Transverse colon (tissue), 4 donors: ENCODE data around the gene EDNRB. TPM values are rescaled to one million over a fixed set of nuclear protein-coding genes. Genes with fewer than 3 reads are reported as not detected.

Source experiments
- DNase-seq: peaks from one replicate; pipeline ENCODE4 v3.0.0-alpha.2; 2019
- H3K27ac ChIP-seq, 4 donors: fragments of 200-600 bp; sonication (generic); 2 replicates each; pipeline ENCODE4 v1.5.1; 2016 to 2018; ENCODE audit warnings: inconsistent platforms in 4 of 4
- H3K27me3 ChIP-seq: fragments of 200-600 bp; sonication (generic); 2 replicates; pipeline ENCODE4 v1.5.1; 2017; ENCODE audit warnings: inconsistent platforms
- H3K36me3 ChIP-seq, 4 donors: fragments of 200-600 bp; sonication (generic); 2 replicates each; pipeline ENCODE4 v1.5.1; 2017 to 2019; ENCODE audit warnings: inconsistent platforms in 4 of 4
- H3K4me1 ChIP-seq, 4 donors: fragments of 200-600 bp; sonication (generic); 2 replicates each; pipeline ENCODE4 v1.5.1; 2017 to 2020; ENCODE audit warnings: inconsistent platforms in 4 of 4
- H3K4me3 ChIP-seq, 4 donors: fragments of 200-600 bp; sonication (generic); 1 replicate in 1 of 4; 2 replicates in 3 of 4; pipeline versions ENCODE4 v1.5.1 to v1.6.1; 2017 to 2019; ENCODE audit warnings: inconsistent platforms in 4 of 4
- H3K9me3 ChIP-seq, 2 donors: fragments of 200-600 bp; sonication (generic); 2 replicates each; pipeline ENCODE4 v1.5.1; 2017 to 2019; ENCODE audit warnings: inconsistent platforms in 2 of 2
- EP300 ChIP-seq: sonication (generic); formaldehyde crosslinking; IDR thresholded peaks from one replicate; pipeline ENCODE4 v1.6.1; 2017; ENCODE audit warnings: antibody characterized with exemption, low read depth
- POLR2A ChIP-seq: fragments of 450-650 bp; IDR thresholded peaks from one replicate; pipeline ENCODE4 v1.6.1; 2016; ENCODE audit warnings: antibody characterized with exemption, mild to moderate bottlenecking, moderate library complexity
- POLR2AphosphoS5 ChIP-seq, 3 donors: sonication (generic); formaldehyde crosslinking; IDR thresholded peaks; one replicate each; pipeline ENCODE4 v1.6.1; 2016; ENCODE audit warnings: antibody characterized with exemption in 3 of 3
- WGBS, 2 donors: methylation state at CpG; one replicate each; pipeline ENCODE4 v1.1.5; 2018; ENCODE audit warnings: low coverage in 1 of 2; 5-methylcytosine and 5-hydroxymethylcytosine counted together
- in situ Hi-C, 4 donors: fragments of 200-750 bp; cut with MboI; loops; one replicate each; pipeline versions ENCODE4 v1.15.0 to v1.15.1; 2017; ENCODE audit warnings: low sequenced_read_pairs in 3 of 4, low pct_ligation_motif_present in 1 of 4, low pct_unique_long_range_greater_than_20kb in 1 of 4
- intact Hi-C: fragments of 100-400 bp; cut with DNase I; formaldehyde crosslinking; loops from one replicate; pipeline ENCODE4 v1.15.1; 2023; ENCODE audit warnings: low total_unique reads
- total RNA-seq, 4 donors: library from RNA; depleted of rRNA; stranded (reverse); fragments of >200 nt; gene quantifications; one replicate each; pipeline ENCODE4 v1.1.0, GENCODE V29; 2016
- TF ChIP-seq, protein P1 (sequence below), 5 experiments: fragments of 200-600 bp in 3 of 5; fragments of 450-650 bp in 2 of 5; sonication (generic) in 3 of 5; IDR thresholded peaks; 1 replicate in 2 of 5; 2 replicates in 3 of 5; pipeline ENCODE4 v1.5.1; 2016 to 2017; ENCODE audit warnings: antibody characterized with exemption in 5 of 5, inconsistent platforms in 3 of 5, mild to moderate bottlenecking in 2 of 5, moderate library complexity in 1 of 5

EDNRB gene
- total RNA-seq, 4 donors from 2014 or later, result 5.5 to 14.6 (median 8.8) TPM

DNA sequence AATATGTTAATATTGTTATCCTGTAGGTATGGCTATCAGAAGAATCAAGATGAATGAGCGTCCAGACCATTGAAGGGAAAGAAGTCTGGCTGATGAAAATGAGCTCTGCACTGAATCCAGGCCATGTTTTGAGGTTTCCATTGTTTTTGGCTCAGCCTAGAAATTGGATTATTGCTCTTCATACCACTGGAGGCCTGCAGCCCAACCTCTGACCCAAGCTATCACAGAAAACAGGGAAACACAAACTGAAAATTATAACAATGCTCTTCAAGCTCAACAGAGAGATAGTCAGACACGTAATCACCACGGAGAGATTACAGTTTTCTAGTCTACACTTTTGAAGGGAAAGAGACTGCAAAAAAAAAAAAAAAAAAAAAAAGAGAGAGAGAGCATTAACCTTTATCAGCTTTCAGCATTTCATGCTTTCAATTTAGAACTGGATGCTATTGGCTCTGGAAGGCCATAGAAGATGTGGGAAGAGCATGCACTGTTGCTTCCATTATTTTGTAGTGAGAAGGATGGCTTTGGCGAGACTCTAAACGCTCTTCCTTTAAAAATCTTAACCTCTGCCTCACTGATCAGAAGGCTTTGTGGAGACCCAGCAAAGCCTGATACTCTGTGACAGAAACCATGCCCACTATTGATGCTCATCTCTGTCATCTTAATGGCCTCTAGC is 10.8 kb downstream of the EDNRB start:
- Histone ChIP-seq H3K9me3 (no peaks in the 10 kb centered on the region), H3K4me1 (peaks cover 0 to 3% (median 0%) of the 10 kb centered on the region in 4 donors), H3K4me3 (no peak overlapping the region), H3K36me3 (no peaks in the 10 kb centered on the region), H3K27ac (no peak overlapping the region), H3K27me3 (no peaks in the 10 kb centered on the region)
- TF ChIP-seq POLR2A (no peak), EP300 (no peak), POLR2AphosphoS5 (IDR thresholded peaks at IDR 0.05) (no peak)
- in situ Hi-C loops, result no loop called here
- no peak for DNase-seq
- intact Hi-C loops, result no loop called here
- 58 to 66% methylated on average over 3 to 5 of the region's 5 CpGs for WGBS, 2 donors

DNA sequence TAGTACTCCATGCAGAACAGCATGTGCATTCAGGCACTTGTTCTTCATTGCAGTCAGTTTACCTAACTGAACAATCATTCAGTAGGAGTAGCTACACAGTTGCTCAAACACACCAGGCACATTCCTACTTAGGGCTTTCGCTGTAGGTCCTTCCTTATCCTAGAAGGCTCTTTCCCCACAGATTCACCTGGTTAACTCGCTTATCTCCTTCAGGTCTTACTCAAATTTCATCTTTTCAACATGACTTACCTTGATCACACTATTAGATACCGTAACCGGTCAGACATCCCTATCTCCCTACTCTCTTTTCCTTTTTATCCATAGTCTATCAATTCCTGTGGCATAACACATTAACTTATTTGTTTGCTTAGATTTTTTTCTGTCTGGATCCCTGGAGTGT is 14.6 kb downstream of the EDNRB start:
- in situ Hi-C loops, result no loop called here
- Histone ChIP-seq H3K27ac (no peak overlapping the region), H3K27me3 (no peaks in the 10 kb centered on the region), H3K4me3 (no peak overlapping the region), H3K9me3 (no peaks in the 10 kb centered on the region), H3K36me3 (no peaks in the 10 kb centered on the region), H3K4me1 (no peaks in the 10 kb centered on the region)
- TF ChIP-seq POLR2A (no peak), POLR2AphosphoS5 (IDR thresholded peaks at IDR 0.05) (no peak), EP300 (no peak)
- TF ChIP-seq, protein P1, sequence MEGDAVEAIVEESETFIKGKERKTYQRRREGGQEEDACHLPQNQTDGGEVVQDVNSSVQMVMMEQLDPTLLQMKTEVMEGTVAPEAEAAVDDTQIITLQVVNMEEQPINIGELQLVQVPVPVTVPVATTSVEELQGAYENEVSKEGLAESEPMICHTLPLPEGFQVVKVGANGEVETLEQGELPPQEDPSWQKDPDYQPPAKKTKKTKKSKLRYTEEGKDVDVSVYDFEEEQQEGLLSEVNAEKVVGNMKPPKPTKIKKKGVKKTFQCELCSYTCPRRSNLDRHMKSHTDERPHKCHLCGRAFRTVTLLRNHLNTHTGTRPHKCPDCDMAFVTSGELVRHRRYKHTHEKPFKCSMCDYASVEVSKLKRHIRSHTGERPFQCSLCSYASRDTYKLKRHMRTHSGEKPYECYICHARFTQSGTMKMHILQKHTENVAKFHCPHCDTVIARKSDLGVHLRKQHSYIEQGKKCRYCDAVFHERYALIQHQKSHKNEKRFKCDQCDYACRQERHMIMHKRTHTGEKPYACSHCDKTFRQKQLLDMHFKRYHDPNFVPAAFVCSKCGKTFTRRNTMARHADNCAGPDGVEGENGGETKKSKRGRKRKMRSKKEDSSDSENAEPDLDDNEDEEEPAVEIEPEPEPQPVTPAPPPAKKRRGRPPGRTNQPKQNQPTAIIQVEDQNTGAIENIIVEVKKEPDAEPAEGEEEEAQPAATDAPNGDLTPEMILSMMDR (IDR thresholded peaks at IDR 0.05), result no peak
- WGBS, 2 donors, result 92% methylated on average over 4 of the region's 4 CpGs
- intact Hi-C loops, result no loop called here
- DNase-seq, result no peak

DNA sequence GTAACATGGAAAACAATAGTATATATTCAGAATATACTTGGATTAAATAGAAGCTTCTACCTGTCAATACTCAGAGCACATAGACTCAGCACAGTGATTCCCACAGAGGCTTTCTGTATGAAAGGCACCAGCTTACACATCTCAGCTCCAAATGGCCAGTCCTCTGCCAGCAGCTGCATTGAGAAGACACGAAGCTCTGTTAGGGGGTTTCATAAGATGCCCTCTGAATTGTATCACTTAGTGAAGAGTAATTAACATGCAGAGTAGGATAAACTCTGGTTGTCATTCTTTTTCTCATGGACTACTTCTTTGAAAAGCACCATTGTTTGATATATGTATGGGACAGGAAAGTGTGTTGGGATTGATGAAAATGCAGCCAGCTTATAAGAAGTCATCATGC is 15.2 kb downstream of the EDNRB start:
- Histone ChIP-seq H3K9me3 (no peaks in the 10 kb centered on the region), H3K4me3 (no peak overlapping the region), H3K27me3 (no peaks in the 10 kb centered on the region), H3K36me3 (no peaks in the 10 kb centered on the region), H3K27ac (no peak overlapping the region), H3K4me1 (no peaks in the 10 kb centered on the region)
- no peak for TF ChIP-seq POLR2A
- no peak for TF ChIP-seq EP300
- no peak for TF ChIP-seq POLR2AphosphoS5 (IDR thresholded peaks at IDR 0.05)
- TF ChIP-seq, protein P1 (IDR thresholded peaks at IDR 0.05), result no peak
- no peak for DNase-seq
- in situ Hi-C loops (no loop called here), intact Hi-C loops (no loop called here)
- 60% methylated on average over 1 of the region's 1 CpG; no CpG with 5 or more reads in 1 of the 2 donors for WGBS, 2 donors

DNA sequence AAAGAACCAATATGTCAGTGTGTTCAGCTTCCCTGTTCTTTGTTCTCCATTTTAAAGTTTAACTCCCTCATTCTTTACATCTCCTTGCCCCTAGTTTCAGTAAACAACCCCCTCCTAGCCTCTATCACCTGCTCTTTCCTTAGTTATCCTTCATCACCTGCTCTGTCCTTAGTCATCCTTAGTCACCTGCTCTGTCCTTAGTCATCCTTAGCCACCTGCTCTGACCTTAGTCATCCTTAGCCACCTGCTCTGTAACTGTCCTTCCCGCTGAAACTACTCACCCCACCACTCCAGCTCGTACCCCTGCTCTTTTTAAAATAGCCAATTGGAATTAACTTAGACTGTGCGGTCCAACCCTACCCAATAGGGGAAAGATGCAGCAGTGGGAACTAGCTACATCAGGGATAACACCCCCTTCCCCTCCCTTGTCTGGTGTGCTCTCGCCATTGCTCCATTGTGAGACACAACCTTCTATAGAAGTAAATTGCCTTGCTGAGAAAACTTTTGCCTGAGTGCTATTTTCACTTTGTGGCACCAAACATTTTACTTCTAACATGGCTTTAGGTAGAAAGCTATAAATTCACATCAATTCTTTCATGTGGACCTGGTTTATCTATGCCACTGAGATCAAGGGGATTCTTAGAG is 16.2 kb downstream of the EDNRB start:
- Histone ChIP-seq H3K4me3 (no peak overlapping the region), H3K36me3 (no peaks in the 10 kb centered on the region), H3K9me3 (no peaks in the 10 kb centered on the region), H3K27me3 (no peaks in the 10 kb centered on the region), H3K27ac (no peak overlapping the region), H3K4me1 (no peaks in the 10 kb centered on the region)
- 70 to 89% methylated on average over 3 to 4 of the region's 4 CpGs for WGBS, 2 donors
- intact Hi-C loops, result no loop called here
- no peak for DNase-seq
- in situ Hi-C loops, result no loop called here
- TF ChIP-seq POLR2A (no peak), EP300 (no peak), POLR2AphosphoS5 (IDR thresholded peaks at IDR 0.05) (no peak)
- TF ChIP-seq, protein P1 (IDR thresholded peaks at IDR 0.05), result no peak
